Epithelial cell of prostate (primary cell): Measurements from ENCODE around the gene CRACDL.
A peak's percentile ranks its signal among the peaks of the same experiment; 100 is the strongest.

Experiments
- DNase-seq: peaks from one replicate; pipeline ENCODE4 v3.0.0-alpha.2; 2011; ENCODE audit warnings: low read depth, low spot score
- H3K27ac ChIP-seq: fragments of 450-650 bp; 2 replicates; pipeline ENCODE4 v1.5.1; 2017; ENCODE audit warnings: mild to moderate bottlenecking

CRACDL gene

DNA sequence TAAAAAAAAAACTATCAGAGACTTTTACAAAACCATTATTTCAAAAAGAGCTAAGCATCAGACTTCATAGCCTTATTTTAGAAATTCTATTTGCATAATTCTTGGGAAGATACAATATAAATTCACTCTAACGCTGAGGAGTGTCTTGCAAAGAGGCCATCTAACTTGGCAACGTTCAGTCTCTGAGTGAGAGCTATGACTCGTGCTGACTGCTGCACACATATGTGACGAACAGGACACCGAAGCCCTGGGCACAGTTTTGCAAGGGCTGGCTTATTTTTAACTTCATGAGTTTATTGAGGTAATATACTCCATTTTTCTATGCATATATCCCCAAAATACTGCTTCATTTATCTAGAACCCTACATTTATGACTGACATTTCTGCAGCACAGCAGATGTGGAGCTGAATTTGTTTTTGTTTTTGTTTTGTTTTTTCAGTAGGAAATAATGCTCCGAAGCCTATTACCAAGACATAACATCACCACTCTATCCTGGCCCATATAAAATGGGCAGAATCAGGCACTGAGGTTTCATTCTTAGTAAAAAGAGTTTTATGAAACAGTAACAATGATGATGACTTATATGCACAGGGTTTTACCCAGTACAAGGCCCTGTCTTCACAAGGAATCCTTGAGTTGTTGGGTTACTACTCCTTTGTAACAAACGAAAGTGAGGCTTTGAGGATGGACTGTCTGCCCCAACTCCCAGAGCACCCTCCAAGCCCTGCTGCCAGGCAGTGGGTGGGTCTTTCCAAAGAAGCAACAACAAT lies 68.3 kb downstream of the CRACDL start:
- peak overlapping the region; percentile 45 for H3K27ac ChIP-seq
- no peak for DNase-seq

DNA sequence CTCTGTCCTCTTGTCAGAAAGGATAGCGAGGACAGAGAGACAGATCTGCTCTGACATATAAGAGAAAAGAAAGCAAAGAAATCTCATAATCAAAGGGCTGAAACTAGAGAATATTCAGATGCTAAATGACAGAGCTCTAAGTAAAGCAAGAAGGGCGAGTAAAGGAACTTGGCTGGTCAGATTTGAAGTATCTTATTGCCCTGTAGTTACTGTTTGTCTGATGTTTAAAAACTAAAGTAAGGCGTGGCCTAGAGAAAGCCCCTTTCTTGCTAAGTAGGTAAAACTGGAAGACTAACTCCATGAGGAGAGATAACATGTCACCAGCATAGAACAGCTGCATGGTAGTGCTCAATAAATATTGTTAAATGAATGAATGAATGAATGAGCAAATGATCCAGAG lies 70.0 kb downstream of the CRACDL start:
- no peak for DNase-seq
- peak overlapping the region; percentile 45 for H3K27ac ChIP-seq

GRCh38 chr2:98861601-98862000 lies 74.4 kb downstream of the CRACDL start:
- no peak overlapping the region for H3K27ac ChIP-seq
- no peak for DNase-seq

DNA sequence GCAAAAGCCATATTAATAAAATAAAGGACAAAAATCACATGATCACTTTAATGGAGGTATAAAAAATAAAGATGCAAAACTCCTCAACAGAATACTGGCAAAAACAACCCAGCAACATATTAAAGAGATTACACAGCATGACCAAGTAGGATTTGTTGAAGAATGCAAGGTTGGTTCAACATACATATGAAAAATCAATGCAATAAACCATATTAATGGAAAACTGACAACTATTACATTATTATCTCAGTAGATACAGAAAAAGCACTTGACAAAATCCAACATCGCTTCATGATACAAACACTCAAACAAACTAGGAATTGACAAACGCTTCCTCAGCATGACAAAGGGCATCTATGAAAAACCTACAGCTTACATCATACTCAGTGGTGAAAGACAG lies 76.7 kb downstream of the CRACDL start:
- DNase-seq = no peak
- no peak overlapping the region for H3K27ac ChIP-seq

DNA sequence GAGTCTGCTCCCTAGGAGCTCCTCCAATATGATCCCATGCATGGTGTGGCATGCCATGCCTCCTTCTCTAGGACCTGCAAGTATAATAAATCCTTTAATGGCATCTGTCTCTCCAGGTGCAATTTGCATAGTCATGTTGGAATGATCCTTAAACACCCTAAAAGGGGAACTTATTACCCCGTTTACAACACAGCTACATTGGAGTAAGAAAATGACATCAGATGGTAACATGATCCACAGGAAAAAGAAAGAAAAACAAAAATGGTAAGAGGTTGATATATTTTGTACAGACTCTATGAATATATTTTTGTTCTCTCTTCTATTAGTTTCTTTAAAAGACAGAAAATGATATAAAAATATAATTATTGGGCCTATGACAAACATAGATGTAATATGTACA lies 79.0 kb downstream of the CRACDL start:
- H3K27ac ChIP-seq = no peak overlapping the region
- no peak for DNase-seq

GRCh38 chr2:98854682-98855081 lies 81.3 kb downstream of the CRACDL start:
- no peak for DNase-seq
- H3K27ac ChIP-seq = no peak overlapping the region

GRCh38 chr2:98852932-98853331 lies 83.1 kb downstream of the CRACDL start:
- DNase-seq = no peak
- no peak overlapping the region for H3K27ac ChIP-seq

DNA sequence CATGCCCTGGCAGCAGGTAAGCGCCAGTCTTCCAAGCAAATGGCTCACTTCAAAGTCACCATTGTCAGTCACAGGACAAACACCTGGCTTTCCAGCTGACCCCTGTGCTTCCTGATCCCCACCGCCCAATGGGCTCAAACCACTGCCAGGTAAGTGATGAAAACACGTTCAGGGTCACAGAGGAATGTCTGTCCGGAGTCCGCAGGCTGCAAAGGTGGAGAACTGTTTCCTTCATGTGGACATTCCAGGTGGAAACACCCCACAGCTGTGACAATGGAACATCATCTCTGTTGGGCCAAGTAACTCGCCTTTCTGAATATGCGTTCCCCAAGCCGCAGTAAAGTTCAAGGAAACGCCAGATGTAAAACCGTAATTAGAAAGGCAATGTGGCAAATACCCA lies 86.0 kb downstream of the CRACDL start:
- H3K27ac ChIP-seq = no peak overlapping the region
- no peak for DNase-seq

DNA sequence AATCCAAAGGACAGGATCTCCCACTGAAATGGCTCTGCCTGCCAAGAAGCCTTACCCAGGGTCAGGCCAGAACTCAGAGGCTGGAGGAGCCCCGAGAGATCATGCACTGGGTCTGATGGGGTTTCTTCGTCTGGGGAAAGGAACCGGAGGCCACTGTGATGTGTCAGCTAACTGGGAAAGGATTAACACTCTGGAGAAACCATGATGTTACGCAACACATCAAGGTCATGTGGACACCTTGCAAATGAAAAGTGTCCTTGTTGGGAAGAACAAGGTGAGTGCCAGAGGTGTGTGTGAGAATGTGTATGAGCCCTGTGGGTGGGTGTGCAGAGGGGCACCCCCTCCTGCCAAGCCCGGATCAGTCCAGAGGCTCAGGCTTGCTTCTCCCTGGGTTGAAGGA lies 86.9 kb downstream of the CRACDL start:
- no peak for DNase-seq
- H3K27ac ChIP-seq = no peak overlapping the region

- no peak overlapping the region for H3K27ac ChIP-seq
- DNase-seq = no peak
These were observed 88.2 kb downstream of the CRACDL start for GRCh38 chr2:98847853-98848252.

GRCh38 chr2:98846041-98846440 lies 90.0 kb downstream of the CRACDL start:
- H3K27ac ChIP-seq = no peak overlapping the region
- DNase-seq = no peak

DNA sequence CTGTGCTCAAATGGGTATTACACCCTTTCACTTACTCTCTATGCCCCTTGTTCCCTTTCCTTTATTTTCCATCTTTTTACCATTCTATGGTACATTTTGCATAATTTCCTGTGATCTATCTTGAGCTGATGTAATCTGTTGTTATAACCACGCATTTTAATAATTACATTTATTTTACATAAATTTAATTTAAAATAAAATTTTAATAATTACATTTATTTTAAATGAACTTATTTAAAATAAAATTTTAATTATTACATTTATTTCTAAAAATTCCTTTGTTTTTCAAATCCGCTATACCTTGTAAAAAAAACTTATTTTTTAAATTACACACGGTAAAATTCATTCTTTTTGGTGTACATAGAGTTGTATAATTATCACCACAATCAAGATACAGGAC lies 93.9 kb downstream of the CRACDL start:
- DNase-seq = no peak
- no peak overlapping the region for H3K27ac ChIP-seq

GRCh38 chr2:98839292-98839691 lies 96.7 kb downstream of the CRACDL start:
- no peak for DNase-seq
- H3K27ac ChIP-seq = no peak overlapping the region

DNA sequence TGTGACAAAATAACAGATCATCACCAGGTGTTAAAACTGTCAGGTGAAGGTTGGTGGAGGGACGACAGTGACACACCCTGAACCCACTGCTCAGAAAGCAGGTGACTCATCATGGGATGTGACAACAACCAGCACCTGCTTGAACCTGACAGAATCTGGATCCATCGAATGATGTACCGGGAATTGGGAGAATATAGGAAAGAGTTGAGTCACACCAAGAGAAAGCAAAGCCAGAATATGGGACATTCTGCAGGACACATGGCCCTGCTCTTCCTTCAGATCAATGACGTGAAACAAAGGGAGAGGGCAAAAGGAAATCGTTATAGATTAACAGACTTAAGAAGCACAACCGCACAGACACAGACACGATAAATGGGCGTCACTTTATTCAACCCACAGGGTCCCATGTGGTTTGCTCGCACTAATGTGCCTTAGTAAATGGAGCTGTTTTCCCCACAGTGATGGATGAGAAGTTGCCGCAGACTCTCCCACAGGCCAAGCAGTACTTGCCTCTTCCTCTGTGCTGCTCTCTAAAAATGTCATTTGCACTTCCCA lies 100.1 kb downstream of the CRACDL start:
- H3K27ac ChIP-seq = no peak overlapping the region
- no peak for DNase-seq

GRCh38 chr2:98833917-98834263 lies 102.1 kb downstream of the CRACDL start:
- DNase-seq = no peak
- no peak overlapping the region for H3K27ac ChIP-seq

DNA sequence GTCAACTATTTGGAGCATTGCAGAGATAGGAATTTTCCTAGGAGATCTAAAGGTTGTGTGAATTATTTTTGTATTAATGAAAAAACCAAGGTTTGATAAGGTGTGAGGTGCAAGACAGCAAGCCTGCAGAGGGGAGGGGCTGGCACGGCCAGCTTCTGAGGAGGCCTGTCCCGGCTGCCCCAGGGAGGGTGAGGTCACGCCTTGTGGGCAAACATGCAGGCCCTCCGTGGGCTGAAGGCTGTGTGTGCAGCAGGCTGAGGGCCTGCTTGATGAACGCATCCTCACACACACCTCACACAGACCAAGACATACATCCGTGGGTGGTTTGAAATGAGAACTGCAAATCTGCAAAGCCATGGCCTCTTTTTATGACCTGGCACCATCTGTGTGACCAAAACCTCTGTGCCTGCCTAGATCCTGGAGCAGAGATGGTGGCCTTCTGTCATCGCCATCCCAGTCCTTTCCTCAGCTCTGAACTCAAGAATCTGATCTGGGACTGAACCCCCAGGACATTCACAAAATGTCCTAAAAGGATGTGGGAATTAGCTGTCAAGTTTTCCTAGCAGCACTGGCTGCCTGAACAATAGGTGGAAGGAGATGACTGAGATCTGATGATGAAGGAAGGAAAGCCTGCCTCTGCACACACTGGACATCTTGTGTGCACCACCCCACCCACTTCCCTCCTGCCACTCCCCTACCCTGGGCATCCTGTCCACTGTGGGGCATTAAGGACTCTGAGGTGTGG lies 102.7 kb downstream of the CRACDL start:
- DNase-seq = no peak
- H3K27ac ChIP-seq = no peak overlapping the region

GRCh38 chr2:98832172-98832571 lies 103.9 kb downstream of the CRACDL start:
- DNase-seq = no peak

GRCh38 chr2:98830571-98831145 lies 105.4 kb downstream of the CRACDL start:
- DNase-seq = no peak
- H3K27ac ChIP-seq = no peak overlapping the region

More at GRCh38 chr2:98832172-98832571, 103.9 kb downstream of the CRACDL start:
- no peak overlapping the region for H3K27ac ChIP-seq

- no peak overlapping the region for H3K27ac ChIP-seq
These were observed 106.3 kb downstream of the CRACDL start for GRCh38 chr2:98829581-98830270.

DNA sequence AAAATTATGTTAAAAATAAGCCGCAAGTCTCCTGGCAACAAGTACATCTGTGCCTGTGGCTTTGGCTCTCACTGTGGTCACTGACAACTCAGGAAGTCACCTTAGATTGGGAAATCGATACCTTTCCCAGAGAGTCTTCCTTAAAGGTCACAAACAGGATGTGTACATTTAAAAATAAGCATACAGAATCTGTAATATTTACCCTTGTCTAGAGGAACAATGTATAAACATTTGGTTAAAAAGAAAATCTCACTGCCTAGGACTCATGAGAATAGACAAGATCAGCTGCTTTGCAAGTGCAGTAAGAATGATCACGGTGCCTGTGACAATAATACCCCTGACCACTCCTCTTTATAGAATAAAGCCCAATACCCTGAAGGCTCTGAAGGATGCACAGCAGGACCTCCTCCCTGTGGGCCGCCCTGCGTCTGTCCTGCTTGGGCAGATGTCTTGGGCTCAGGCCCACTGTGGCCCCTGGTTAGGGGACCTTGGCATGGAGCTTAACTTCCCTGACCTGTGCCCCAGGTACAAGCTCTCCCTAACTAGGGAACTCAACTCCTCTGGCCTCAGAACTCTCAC lies 107.1 kb downstream of the CRACDL start:
- DNase-seq = no peak
- no peak overlapping the region for H3K27ac ChIP-seq

More at GRCh38 chr2:98829581-98830270, 106.3 kb downstream of the CRACDL start:
- DNase-seq = no peak
